ENCODE data around the gene MYF6.

DNA sequence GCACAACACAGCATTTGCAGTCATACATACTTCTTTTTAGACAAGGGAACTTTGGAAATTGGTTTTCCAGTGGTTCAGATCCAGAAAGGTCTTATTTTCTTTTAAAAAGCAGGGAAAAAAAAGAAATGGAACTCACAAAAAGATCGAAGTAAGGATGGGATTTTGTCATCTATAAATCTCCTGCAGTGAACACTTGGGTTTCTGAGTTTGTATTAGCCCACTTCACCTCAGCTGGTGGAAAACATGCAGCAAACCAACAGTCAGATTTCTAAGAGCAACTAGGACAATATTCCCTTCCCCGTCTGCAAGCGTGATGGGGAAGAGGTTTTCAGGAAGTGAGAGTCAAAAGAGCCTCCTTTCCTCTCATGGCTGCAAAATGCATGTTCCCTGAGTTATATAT is 13.9 kb downstream of the MYF6 start:
- TF ChIP-seq, protein P1, sequence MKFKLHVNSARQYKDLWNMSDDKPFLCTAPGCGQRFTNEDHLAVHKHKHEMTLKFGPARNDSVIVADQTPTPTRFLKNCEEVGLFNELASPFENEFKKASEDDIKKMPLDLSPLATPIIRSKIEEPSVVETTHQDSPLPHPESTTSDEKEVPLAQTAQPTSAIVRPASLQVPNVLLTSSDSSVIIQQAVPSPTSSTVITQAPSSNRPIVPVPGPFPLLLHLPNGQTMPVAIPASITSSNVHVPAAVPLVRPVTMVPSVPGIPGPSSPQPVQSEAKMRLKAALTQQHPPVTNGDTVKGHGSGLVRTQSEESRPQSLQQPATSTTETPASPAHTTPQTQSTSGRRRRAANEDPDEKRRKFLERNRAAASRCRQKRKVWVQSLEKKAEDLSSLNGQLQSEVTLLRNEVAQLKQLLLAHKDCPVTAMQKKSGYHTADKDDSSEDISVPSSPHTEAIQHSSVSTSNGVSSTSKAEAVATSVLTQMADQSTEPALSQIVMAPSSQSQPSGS (CRISPR knock-in tag; IDR thresholded peaks at IDR 0.05) = no peak
- TF ChIP-seq CEBPB (tag; IDR thresholded peaks at IDR 0.05) (no peak), ETV6 (IDR thresholded peaks at IDR 0.05; ENCODE audit: borderline replicate concordance in 1 of 2, low read depth in 2 of 2, low read length in 1 of 2) (no peak), ETV6 (CRISPR knock-in tag; IDR thresholded peaks at IDR 0.05; ENCODE audit: borderline replicate concordance) (no peak), NR2C2 (CRISPR knock-in tag; IDR thresholded peaks at IDR 0.05) (no peak), NR2C2 (tag; IDR thresholded peaks at IDR 0.05) (no peak), SRSF1 (IDR thresholded peaks at IDR 0.05; ENCODE audit: low read depth, low read length) (no peak), ARNT (IDR thresholded peaks at IDR 0.05) (no peak), POLR2A (conservative IDR thresholded peaks at IDR 0.05) (no peak), YBX1 (IDR thresholded peaks at IDR 0.05) (no peak), CBX1 (IDR thresholded peaks at IDR 0.05; ENCODE audit: low read depth) (no peak), ZNF24 (IDR thresholded peaks at IDR 0.05) (no peak)
- TF ChIP-seq, protein P2, sequence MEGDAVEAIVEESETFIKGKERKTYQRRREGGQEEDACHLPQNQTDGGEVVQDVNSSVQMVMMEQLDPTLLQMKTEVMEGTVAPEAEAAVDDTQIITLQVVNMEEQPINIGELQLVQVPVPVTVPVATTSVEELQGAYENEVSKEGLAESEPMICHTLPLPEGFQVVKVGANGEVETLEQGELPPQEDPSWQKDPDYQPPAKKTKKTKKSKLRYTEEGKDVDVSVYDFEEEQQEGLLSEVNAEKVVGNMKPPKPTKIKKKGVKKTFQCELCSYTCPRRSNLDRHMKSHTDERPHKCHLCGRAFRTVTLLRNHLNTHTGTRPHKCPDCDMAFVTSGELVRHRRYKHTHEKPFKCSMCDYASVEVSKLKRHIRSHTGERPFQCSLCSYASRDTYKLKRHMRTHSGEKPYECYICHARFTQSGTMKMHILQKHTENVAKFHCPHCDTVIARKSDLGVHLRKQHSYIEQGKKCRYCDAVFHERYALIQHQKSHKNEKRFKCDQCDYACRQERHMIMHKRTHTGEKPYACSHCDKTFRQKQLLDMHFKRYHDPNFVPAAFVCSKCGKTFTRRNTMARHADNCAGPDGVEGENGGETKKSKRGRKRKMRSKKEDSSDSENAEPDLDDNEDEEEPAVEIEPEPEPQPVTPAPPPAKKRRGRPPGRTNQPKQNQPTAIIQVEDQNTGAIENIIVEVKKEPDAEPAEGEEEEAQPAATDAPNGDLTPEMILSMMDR (IDR thresholded peaks at IDR 0.05 in 2 of 3, conservative IDR thresholded peaks at IDR 0.05 in 1 of 3; ENCODE audit: insufficient read depth in 2 of 3, low read depth in 1 of 3, low read length in 3 of 3) = no peak
- TF ChIP-seq, protein P3, sequence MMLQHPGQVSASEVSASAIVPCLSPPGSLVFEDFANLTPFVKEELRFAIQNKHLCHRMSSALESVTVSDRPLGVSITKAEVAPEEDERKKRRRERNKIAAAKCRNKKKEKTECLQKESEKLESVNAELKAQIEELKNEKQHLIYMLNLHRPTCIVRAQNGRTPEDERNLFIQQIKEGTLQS (IDR thresholded peaks at IDR 0.05) = no peak
- TF ChIP-seq, protein P3 (CRISPR knock-in tag; conservative IDR thresholded peaks at IDR 0.05) = no peak
